ENCODE data around the gene PRKCQ.

- TF ChIP-seq CTCF (IDR thresholded peaks at IDR 0.05) (no peak), POLR2A (IDR thresholded peaks at IDR 0.05) (no peak)
These were observed 75.8 kb downstream of the PRKCQ start for GRCh38 chr10:6504296-6504695.

Measured in uterus (tissue), 2 donors.